Smooth muscle cell (in vitro differentiated cells): Measurements from ENCODE around the gene CUL9. TPM values are rescaled to one million over a fixed set of nuclear protein-coding genes. Genes with fewer than 3 reads are reported as not detected.

ENCODE experiments used
- DNase-seq: peaks from one replicate; lab custom pipeline; 2025; ENCODE audit not compliant: unreplicated experiment; lab: John Stamatoyannopoulos, UW
- H2AFZ ChIP-seq: fragments of 200-600 bp; sonication (generic); 2 replicates; pipeline ENCODE4 v1.6.0; 2016; ENCODE audit warnings: antibody characterized with exemption, low read depth, mild to moderate bottlenecking
- H3F3A ChIP-seq: fragments of 200-600 bp; sonication (generic); 2 replicates; pipeline ENCODE4 v1.6.0; 2017; ENCODE audit warnings: antibody characterized with exemption, low read depth
- H3K27ac ChIP-seq: fragments of 200-600 bp; sonication (generic); 2 replicates; pipeline ENCODE4 v1.5.1; 2016; ENCODE audit warnings: low read depth, mild to moderate bottlenecking
- H3K27me3 ChIP-seq: fragments of 200-600 bp; sonication (generic); 2 replicates; pipeline ENCODE4 v1.6.1; 2016; ENCODE audit warnings: low read depth, mild to moderate bottlenecking
- H3K36me3 ChIP-seq: fragments of 200-600 bp; sonication (generic); 2 replicates; pipeline ENCODE4 v1.5.1; 2016; ENCODE audit warnings: low read depth
- H3K4me1 ChIP-seq: fragments of 200-600 bp; sonication (generic); 2 replicates; pipeline ENCODE4 v1.5.1; 2016; ENCODE audit warnings: low read depth
- H3K4me2 ChIP-seq: fragments of 200-600 bp; sonication (generic); 2 replicates; pipeline ENCODE4 v1.6.0; 2016; ENCODE audit warnings: mild to moderate bottlenecking
- H3K4me3 ChIP-seq: fragments of 200-600 bp; sonication (generic); 2 replicates; pipeline ENCODE4 v1.5.1; 2016; ENCODE audit warnings: mild to moderate bottlenecking
- H3K79me2 ChIP-seq: fragments of 200-600 bp; sonication (generic); 2 replicates; pipeline ENCODE4 v1.6.0; 2016; ENCODE audit warnings: low read depth, mild to moderate bottlenecking
- H3K9ac ChIP-seq: fragments of 200-600 bp; sonication (generic); 2 replicates; pipeline ENCODE4 v1.6.0; 2016; ENCODE audit warnings: low read depth
- H3K9me3 ChIP-seq: fragments of 200-600 bp; sonication (generic); replicated peaks from 2 replicates; pipeline ENCODE4 v1.5.1; 2016; ENCODE audit warnings: low read depth
- H4K20me1 ChIP-seq: fragments of 200-600 bp; sonication (generic); 2 replicates; pipeline ENCODE4 v1.6.0; 2016; ENCODE audit warnings: low read depth
- WGBS: methylation state at CpG from one replicate; pipeline ENCODE4 v1.1.7; 2016; ENCODE audit warnings: low lambda C conversion rate; 5-methylcytosine and 5-hydroxymethylcytosine counted together
- polyA plus RNA-seq: library from polyadenylated mRNA; unstranded; fragments of >200 nt; fragmentation: Nextera tagmentation; extraction: Ambion mirVana; gene quantifications from 2 replicates; pipeline ENCODE4 v1.2.1, GENCODE V29; 2016
- total RNA-seq: library from RNA; depleted of rRNA; stranded (reverse); fragments of >200 nt; gene quantifications from 2 replicates; pipeline ENCODE4 v1.2.3, GENCODE V29; 2014
- TF ChIP-seq, protein P1 (sequence below): fragments of 200-600 bp; sonication (generic); IDR thresholded peaks from 2 replicates; pipeline ENCODE4 v1.5.1; 2017; ENCODE audit warnings: borderline replicate concordance, mild to moderate bottlenecking, antibody characterized with exemption; ENCODE audit not compliant: insufficient read depth, poor library complexity, severe bottlenecking

Gene CUL9
- total and polyA plus RNA-seq, 2 experiments from 2014 or later = 13.9 to 18.8 TPM

DNA sequence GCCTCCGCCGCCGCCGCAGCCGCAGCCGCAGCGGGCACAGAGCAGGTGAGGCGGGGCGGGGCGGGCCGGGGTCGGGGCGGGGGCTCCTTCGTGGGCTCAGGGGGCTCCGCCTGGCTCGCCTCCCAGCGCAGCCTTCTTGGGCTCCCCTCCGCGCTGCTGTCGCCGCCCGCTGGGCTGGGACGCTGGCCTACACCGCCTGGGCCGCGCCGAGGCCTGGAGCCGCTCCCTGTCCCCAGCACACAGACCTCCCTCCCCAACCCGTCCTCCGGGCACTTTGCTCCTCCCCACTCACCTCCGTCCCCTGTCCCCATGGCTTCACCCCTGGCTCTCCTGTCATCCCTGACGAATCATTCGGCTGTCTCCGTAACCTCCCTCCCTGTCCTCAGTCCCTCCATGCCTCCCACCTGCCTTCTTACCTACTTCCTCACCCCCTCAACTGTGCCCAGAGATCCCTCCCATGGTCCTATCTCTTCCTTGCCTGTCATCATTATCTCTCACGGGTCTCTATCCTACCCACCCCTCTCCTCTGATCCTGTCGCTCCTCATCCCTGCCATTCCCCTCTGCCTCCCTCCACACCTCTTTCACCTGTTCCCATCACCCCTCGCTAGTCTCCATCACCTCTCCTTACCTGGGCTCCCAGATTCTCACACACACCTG is 61.8 kb downstream of the CUL9 start:
- Histone ChIP-seq H3K79me2 (no peaks in the 10 kb centered on the region), H3K27me3 (peaks cover 92% of the 10 kb centered on the region), H2AFZ (no peak overlapping the region), H3K4me1 (peaks cover 10% of the 10 kb centered on the region), H3K9ac (no peak overlapping the region), H3K4me3 (no peak overlapping the region), H3K4me2 (no peak overlapping the region), H3F3A (no peaks in the 10 kb centered on the region), H3K36me3 (no peaks in the 10 kb centered on the region), H4K20me1 (no peaks in the 10 kb centered on the region), H3K9me3 (no peaks in the 10 kb centered on the region), H3K27ac (no peak overlapping the region)
- WGBS = 20% methylated on average over 13 of the region's 37 CpGs
- TF ChIP-seq, protein P1, sequence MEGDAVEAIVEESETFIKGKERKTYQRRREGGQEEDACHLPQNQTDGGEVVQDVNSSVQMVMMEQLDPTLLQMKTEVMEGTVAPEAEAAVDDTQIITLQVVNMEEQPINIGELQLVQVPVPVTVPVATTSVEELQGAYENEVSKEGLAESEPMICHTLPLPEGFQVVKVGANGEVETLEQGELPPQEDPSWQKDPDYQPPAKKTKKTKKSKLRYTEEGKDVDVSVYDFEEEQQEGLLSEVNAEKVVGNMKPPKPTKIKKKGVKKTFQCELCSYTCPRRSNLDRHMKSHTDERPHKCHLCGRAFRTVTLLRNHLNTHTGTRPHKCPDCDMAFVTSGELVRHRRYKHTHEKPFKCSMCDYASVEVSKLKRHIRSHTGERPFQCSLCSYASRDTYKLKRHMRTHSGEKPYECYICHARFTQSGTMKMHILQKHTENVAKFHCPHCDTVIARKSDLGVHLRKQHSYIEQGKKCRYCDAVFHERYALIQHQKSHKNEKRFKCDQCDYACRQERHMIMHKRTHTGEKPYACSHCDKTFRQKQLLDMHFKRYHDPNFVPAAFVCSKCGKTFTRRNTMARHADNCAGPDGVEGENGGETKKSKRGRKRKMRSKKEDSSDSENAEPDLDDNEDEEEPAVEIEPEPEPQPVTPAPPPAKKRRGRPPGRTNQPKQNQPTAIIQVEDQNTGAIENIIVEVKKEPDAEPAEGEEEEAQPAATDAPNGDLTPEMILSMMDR = no peak
- no peak for DNase-seq

DNA sequence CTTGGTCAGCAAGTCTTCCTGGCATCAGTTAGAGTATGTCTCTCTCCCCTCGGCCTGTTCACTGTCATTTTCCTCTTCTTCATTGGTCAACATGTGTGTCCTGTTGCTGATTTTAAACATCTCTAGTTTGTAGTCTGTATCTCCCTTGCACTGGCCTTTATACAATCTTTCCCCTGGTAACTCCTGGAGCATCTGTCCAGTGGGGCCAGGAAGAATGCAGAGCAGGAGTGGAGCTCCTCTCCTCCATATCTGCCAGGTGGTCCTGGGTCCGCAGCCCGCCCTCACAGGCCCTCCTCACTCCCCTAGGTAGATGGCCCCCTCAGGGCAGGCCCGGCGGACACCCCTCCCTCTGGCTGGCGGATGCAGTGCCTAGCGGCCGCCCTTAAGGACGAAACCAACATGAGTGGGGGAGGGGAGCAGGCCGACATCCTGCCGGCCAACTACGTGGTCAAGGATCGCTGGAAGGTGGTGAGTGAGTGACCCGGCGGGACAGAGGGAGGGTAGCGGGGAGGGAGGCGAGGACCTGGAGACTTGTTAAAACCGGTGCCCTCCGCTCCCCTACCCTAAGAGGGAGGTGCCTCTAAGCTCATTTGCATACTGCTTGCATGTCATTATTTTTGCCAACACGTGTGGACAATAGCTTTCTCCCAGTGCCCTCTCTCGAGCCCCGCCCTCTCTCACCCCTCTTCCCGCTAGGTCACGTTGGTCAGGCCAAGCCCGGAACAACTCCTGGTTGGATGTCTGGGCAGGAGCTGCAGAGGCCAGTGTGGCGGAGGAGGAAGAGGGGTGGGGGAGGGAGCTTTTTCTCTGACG is 64.5 kb downstream of the CUL9 start:
- TF ChIP-seq, protein P1 = no peak
- Histone ChIP-seq H3K4me2 (peak overlapping the region; percentile 90), H3K27me3 (peaks cover 89% of the 10 kb centered on the region), H3K9ac (no peak overlapping the region), H3F3A (no peaks in the 10 kb centered on the region), H3K79me2 (no peaks in the 10 kb centered on the region), H3K4me1 (peaks cover 10% of the 10 kb centered on the region), H3K4me3 (peak overlapping the region; percentile 55), H3K9me3 (no peaks in the 10 kb centered on the region), H3K27ac (no peak overlapping the region), H2AFZ (no peak overlapping the region), H3K36me3 (no peaks in the 10 kb centered on the region), H4K20me1 (no peaks in the 10 kb centered on the region)
- 8% methylated on average over 27 of the region's 27 CpGs for WGBS
- no peak for DNase-seq

DNA sequence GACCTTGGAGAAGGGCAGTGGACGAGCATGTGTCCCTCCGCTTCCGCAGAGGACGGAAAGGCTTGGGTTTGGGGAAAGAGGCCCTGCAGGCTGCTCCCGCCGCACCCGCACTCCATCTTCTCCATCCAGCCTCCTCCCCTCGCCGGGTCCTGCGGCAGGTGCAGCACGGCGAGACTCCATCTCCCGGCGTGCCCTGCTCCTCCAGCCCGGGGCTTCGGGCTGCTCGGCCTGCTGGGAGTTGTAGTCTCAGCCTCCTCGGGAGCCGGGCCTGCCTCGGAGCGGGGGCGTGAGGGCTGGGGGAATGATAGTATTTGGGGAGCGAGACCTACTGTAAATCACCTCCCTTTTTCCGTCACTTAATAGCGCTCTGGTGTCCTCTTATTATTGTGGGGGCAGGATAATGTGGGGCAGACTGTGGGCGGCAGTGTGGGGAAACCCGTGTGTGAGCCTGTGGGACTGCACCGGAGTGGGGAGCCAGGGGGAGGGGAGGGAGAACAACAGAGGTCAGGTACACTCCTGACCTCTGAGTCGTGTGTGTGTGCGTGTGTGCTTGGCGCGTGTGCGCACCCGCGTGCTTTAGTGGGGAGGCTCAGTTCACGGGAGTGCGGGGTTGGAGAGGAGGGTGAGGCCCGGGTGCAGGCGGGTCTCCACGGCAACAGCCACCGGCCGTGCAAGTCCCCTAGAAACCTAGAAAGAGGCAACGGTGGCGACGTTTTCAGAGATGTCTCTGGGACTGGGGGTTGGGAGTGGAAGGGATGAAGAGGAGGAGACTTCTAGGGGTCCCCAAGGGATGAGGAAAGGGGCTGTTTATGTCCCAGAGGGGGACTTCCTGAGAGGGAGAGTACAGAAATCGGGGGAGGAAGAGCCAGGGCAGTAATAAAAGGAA is 65.4 kb downstream of the CUL9 start:
- Histone ChIP-seq H4K20me1 (no peaks in the 10 kb centered on the region), H3K36me3 (no peaks in the 10 kb centered on the region), H3K4me1 (peaks cover 10% of the 10 kb centered on the region), H3K27me3 (peaks cover 83% of the 10 kb centered on the region), H2AFZ (peak overlapping the region; percentile 54), H3F3A (no peaks in the 10 kb centered on the region), H3K27ac (no peak overlapping the region), H3K4me2 (peak overlapping the region; percentile 90), H3K79me2 (no peaks in the 10 kb centered on the region), H3K4me3 (peak overlapping the region; percentile 55), H3K9me3 (no peaks in the 10 kb centered on the region), H3K9ac (no peak overlapping the region)
- DNase-seq = no peak
- TF ChIP-seq, protein P1 = no peak
- WGBS = 4% methylated on average over 46 of the region's 46 CpGs
